Activated T-helper 17 cell treated with anti-CD3 and anti-CD28 coated beads, Interleukin-2, amount 50 U/mL, for 72 hours (primary cell): ENCODE data around the gene AUTS2. TPM values are rescaled to one million over a fixed set of nuclear protein-coding genes. Genes with fewer than 3 reads are reported as not detected.
A peak's percentile ranks its signal among the peaks of the same experiment; 100 is the strongest.

Experiments used
- ATAC-seq: fragments of 150-1000 bp; cut with Tn5 transposase; replicated peaks from 2 replicates; pipeline ENCODE4 v1.10.0; 2021; ENCODE audit warnings: mild to moderate bottlenecking, moderate library complexity
- H3K27ac Mint-ChIP-seq: one replicate; pipeline ENCODE4 v1.8.0; 2022; ENCODE audit warnings: mixed read lengths
- H3K27me3 Mint-ChIP-seq: one replicate; pipeline ENCODE4 v1.8.0; 2022; ENCODE audit warnings: mixed read lengths
- H3K36me3 Mint-ChIP-seq: one replicate; pipeline ENCODE4 v1.8.0; 2022; ENCODE audit warnings: low read depth, mild to moderate bottlenecking, mixed read lengths
- H3K4me1 Mint-ChIP-seq: one replicate; pipeline ENCODE4 v1.8.0; 2022; ENCODE audit warnings: mixed read lengths
- H3K4me3 Mint-ChIP-seq: one replicate; pipeline ENCODE4 v1.8.0; 2022; ENCODE audit warnings: mild to moderate bottlenecking, mixed read lengths
- H3K9me3 Mint-ChIP-seq: one replicate; pipeline ENCODE4 v1.8.0; 2022; ENCODE audit warnings: mixed read lengths
- total RNA-seq, 2 donors: library from RNA; stranded (reverse); gene quantifications; one replicate each; pipeline ENCODE4 v1.2.3, GENCODE V29; 2022

AUTS2 gene
- total RNA-seq, 2 donors from 2014 or later, result 20.1 to 39.9 TPM

GRCh38 chr7:70766694-70767093 lies 1168.4 kb downstream of the AUTS2 start:
- Mint-ChIP-seq H3K4me3 (no peak overlapping the region), H3K9me3 (no peaks in the 10 kb centered on the region), H3K27me3 (no peaks in the 10 kb centered on the region), H3K27ac (no peak overlapping the region), H3K4me1 (peaks cover 16% of the 10 kb centered on the region), H3K36me3 (peaks cover 58% of the 10 kb centered on the region)
- no peak for ATAC-seq

- H3K36me3 Mint-ChIP-seq, result peaks cover 79% of the 10 kb centered on the region
- H3K9me3 Mint-ChIP-seq, result no peaks in the 10 kb centered on the region
- H3K27ac Mint-ChIP-seq, result no peak overlapping the region
- no peak for ATAC-seq
- H3K4me1 Mint-ChIP-seq, result peaks cover 2% of the 10 kb centered on the region
- H3K27me3 Mint-ChIP-seq, result no peaks in the 10 kb centered on the region
- no peak overlapping the region for H3K4me3 Mint-ChIP-seq
These were observed 1171.9 kb downstream of the AUTS2 start for GRCh38 chr7:70770154-70770553.

GRCh38 chr7:70771451-70771850 lies 1173.2 kb downstream of the AUTS2 start:
- Mint-ChIP-seq H3K36me3 (peaks cover 73% of the 10 kb centered on the region), H3K4me1 (peaks cover 13% of the 10 kb centered on the region), H3K27ac (no peak overlapping the region), H3K4me3 (no peak overlapping the region), H3K9me3 (no peaks in the 10 kb centered on the region), H3K27me3 (no peaks in the 10 kb centered on the region)
- ATAC-seq, result no peak

GRCh38 chr7:70772891-70773290 lies 1174.6 kb downstream of the AUTS2 start:
- Mint-ChIP-seq H3K27ac (no peak overlapping the region), H3K36me3 (peaks cover 72% of the 10 kb centered on the region), H3K27me3 (no peaks in the 10 kb centered on the region), H3K4me1 (peaks cover 25% of the 10 kb centered on the region), H3K4me3 (no peak overlapping the region), H3K9me3 (no peaks in the 10 kb centered on the region)
- no peak for ATAC-seq

- Mint-ChIP-seq H3K27ac (no peak overlapping the region), H3K4me3 (peak overlapping the region; percentile 73), H3K4me1 (peaks cover 29% of the 10 kb centered on the region), H3K9me3 (no peaks in the 10 kb centered on the region), H3K27me3 (no peaks in the 10 kb centered on the region), H3K36me3 (peaks cover 71% of the 10 kb centered on the region)
- ATAC-seq, result no peak
These were observed 1175.1 kb downstream of the AUTS2 start for GRCh38 chr7:70773406-70773805.

GRCh38 chr7:70774950-70775527 lies 1176.8 kb downstream of the AUTS2 start:
- Mint-ChIP-seq H3K27me3 (no peaks in the 10 kb centered on the region), H3K36me3 (peaks cover 65% of the 10 kb centered on the region), H3K4me3 (peak overlapping the region; percentile 73), H3K9me3 (no peaks in the 10 kb centered on the region), H3K4me1 (peaks cover 40% of the 10 kb centered on the region), H3K27ac (peak overlapping the region; percentile 21)
- ATAC-seq, result no peak

- peak overlapping the region; percentile 73 for H3K4me3 Mint-ChIP-seq
- H3K4me1 Mint-ChIP-seq, result peaks cover 40% of the 10 kb centered on the region
- H3K27me3 Mint-ChIP-seq, result no peaks in the 10 kb centered on the region
- H3K9me3 Mint-ChIP-seq, result no peaks in the 10 kb centered on the region
- ATAC-seq, result peak; percentile 18
- H3K36me3 Mint-ChIP-seq, result peaks cover 67% of the 10 kb centered on the region
- H3K27ac Mint-ChIP-seq, result peak overlapping the region; percentile 21
These were observed 1177.4 kb downstream of the AUTS2 start for GRCh38 chr7:70775570-70776156.

- Mint-ChIP-seq H3K9me3 (no peaks in the 10 kb centered on the region), H3K27me3 (no peaks in the 10 kb centered on the region), H3K4me3 (peak overlapping the region; percentile 73), H3K27ac (peak overlapping the region; percentile 74), H3K36me3 (peaks cover 61% of the 10 kb centered on the region), H3K4me1 (peaks cover 40% of the 10 kb centered on the region)
- peak; percentile 85 for ATAC-seq
These were observed 1178.4 kb downstream of the AUTS2 start for GRCh38 chr7:70776627-70777101.

GRCh38 chr7:70777251-70777650 lies 1179.0 kb downstream of the AUTS2 start:
- no peak for ATAC-seq
- Mint-ChIP-seq H3K9me3 (no peaks in the 10 kb centered on the region), H3K27me3 (no peaks in the 10 kb centered on the region), H3K4me1 (peaks cover 40% of the 10 kb centered on the region), H3K4me3 (peak overlapping the region; percentile 73), H3K27ac (peak overlapping the region; percentile 74), H3K36me3 (peaks cover 61% of the 10 kb centered on the region)

GRCh38 chr7:70778585-70778984 lies 1180.3 kb downstream of the AUTS2 start:
- H3K27ac Mint-ChIP-seq, result peak overlapping the region; percentile 46
- H3K4me3 Mint-ChIP-seq, result peak overlapping the region; percentile 73
- no peak for ATAC-seq
- no peaks in the 10 kb centered on the region for H3K27me3 Mint-ChIP-seq
- H3K4me1 Mint-ChIP-seq, result peaks cover 40% of the 10 kb centered on the region
- peaks cover 55% of the 10 kb centered on the region for H3K36me3 Mint-ChIP-seq
- no peaks in the 10 kb centered on the region for H3K9me3 Mint-ChIP-seq

- H3K27me3 Mint-ChIP-seq, result no peaks in the 10 kb centered on the region
- H3K27ac Mint-ChIP-seq, result peak overlapping the region; percentile 46
- ATAC-seq, result peak; percentile 62
- H3K36me3 Mint-ChIP-seq, result peaks cover 47% of the 10 kb centered on the region
- peak overlapping the region; percentile 73 for H3K4me3 Mint-ChIP-seq
- peaks cover 40% of the 10 kb centered on the region for H3K4me1 Mint-ChIP-seq
- no peaks in the 10 kb centered on the region for H3K9me3 Mint-ChIP-seq
These were observed 1181.0 kb downstream of the AUTS2 start for GRCh38 chr7:70779321-70779720.

GRCh38 chr7:70781922-70782311 lies 1183.6 kb downstream of the AUTS2 start:
- no peak overlapping the region for H3K27ac Mint-ChIP-seq
- ATAC-seq, result no peak
- H3K4me1 Mint-ChIP-seq, result peaks cover 32% of the 10 kb centered on the region
- no peak overlapping the region for H3K4me3 Mint-ChIP-seq
- no peaks in the 10 kb centered on the region for H3K27me3 Mint-ChIP-seq
- H3K36me3 Mint-ChIP-seq, result peaks cover 53% of the 10 kb centered on the region
- H3K9me3 Mint-ChIP-seq, result no peaks in the 10 kb centered on the region

- no peak overlapping the region for H3K27ac Mint-ChIP-seq
- H3K9me3 Mint-ChIP-seq, result no peaks in the 10 kb centered on the region
- H3K27me3 Mint-ChIP-seq, result no peaks in the 10 kb centered on the region
- no peak for ATAC-seq
- peaks cover 34% of the 10 kb centered on the region for H3K4me1 Mint-ChIP-seq
- H3K36me3 Mint-ChIP-seq, result peaks cover 54% of the 10 kb centered on the region
- no peak overlapping the region for H3K4me3 Mint-ChIP-seq
These were observed 1184.5 kb downstream of the AUTS2 start for GRCh38 chr7:70782796-70783195.

- Mint-ChIP-seq H3K27ac (no peak overlapping the region), H3K36me3 (peaks cover 54% of the 10 kb centered on the region), H3K4me3 (no peak overlapping the region), H3K9me3 (no peaks in the 10 kb centered on the region), H3K4me1 (peaks cover 21% of the 10 kb centered on the region), H3K27me3 (no peaks in the 10 kb centered on the region)
- ATAC-seq, result no peak
These were observed 1187.2 kb downstream of the AUTS2 start for GRCh38 chr7:70785427-70785826.

GRCh38 chr7:70786076-70786475 lies 1187.8 kb downstream of the AUTS2 start:
- ATAC-seq, result no peak

More at GRCh38 chr7:70786076-70786475, 1187.8 kb downstream of the AUTS2 start:
- peak overlapping the region; percentile 79 for H3K4me3 Mint-ChIP-seq
- peaks cover 21% of the 10 kb centered on the region for H3K4me1 Mint-ChIP-seq
- H3K27ac Mint-ChIP-seq, result peak overlapping the region; percentile 94
- peaks cover 60% of the 10 kb centered on the region for H3K36me3 Mint-ChIP-seq
- no peaks in the 10 kb centered on the region for H3K9me3 Mint-ChIP-seq
- no peaks in the 10 kb centered on the region for H3K27me3 Mint-ChIP-seq
